Measurements from ENCODE around the gene SELPLG.

GRCh38 chr12:108650083-108650482 is 16.4 kb upstream of the SELPLG start:
- TF ChIP-seq EZH2phosphoT487 (IDR thresholded peaks at IDR 0.05; ENCODE audit: insufficient read depth, low read depth) (no peak), EZH2 (IDR thresholded peaks at IDR 0.05; ENCODE audit: insufficient read depth, poor library complexity, severe bottlenecking) (no peak)

Measured in GM23248 (cell line).